Calu3 (cell line): Measurements from ENCODE around the gene NR1H2. TPM values are rescaled to one million over a fixed set of nuclear protein-coding genes. Genes with fewer than 3 reads are reported as not detected.

ENCODE experiments used
- BruUV-seq: library from RNA; stranded (reverse); fragments of 400-500 nt; replicated peaks from 2 replicates; lab custom pipeline; 2021; lab: Mats Ljungman, UMichigan
- CTCF ChIA-PET: fragments of 300-600 bp; sonication (Branson Sonifier 250); formaldehyde crosslinking; loops from one replicate; lab custom pipeline; 2022; ENCODE audit warnings: antibody characterized with exemption; lab: Charles Lee
- DNase-seq: peaks from one replicate; pipeline ENCODE4 v3.0.0; 2022
- H3K27ac Mint-ChIP-seq: one replicate; pipeline ENCODE4 v1.8.0; 2022; ENCODE audit warnings: mixed read lengths; ENCODE audit not compliant: unreplicated experiment
- H3K27me3 Mint-ChIP-seq: one replicate; pipeline ENCODE4 v1.8.0; 2022; ENCODE audit warnings: mixed read lengths; ENCODE audit not compliant: unreplicated experiment
- H3K36me3 Mint-ChIP-seq: one replicate; pipeline ENCODE4 v1.8.0; 2022; ENCODE audit warnings: mild to moderate bottlenecking, moderate library complexity, mixed read lengths; ENCODE audit not compliant: insufficient read depth, unreplicated experiment
- H3K4me1 Mint-ChIP-seq: one replicate; pipeline ENCODE4 v1.8.0; 2022; ENCODE audit warnings: mild to moderate bottlenecking, low read depth, mixed read lengths; ENCODE audit not compliant: unreplicated experiment
- H3K4me3 Mint-ChIP-seq: one replicate; pipeline ENCODE4 v1.8.0; 2022; ENCODE audit warnings: mild to moderate bottlenecking, low read depth, moderate library complexity, mixed read lengths; ENCODE audit not compliant: unreplicated experiment
- H3K9me3 Mint-ChIP-seq: one replicate; pipeline ENCODE4 v1.8.0; 2022; ENCODE audit warnings: low read depth, mixed read lengths; ENCODE audit not compliant: unreplicated experiment
- CTCF ChIP-seq: fragments of 200-600 bp; IDR thresholded peaks from one replicate; pipeline ENCODE4 v1.8.0; 2022; ENCODE audit warnings: antibody characterized with exemption; ENCODE audit not compliant: unreplicated experiment
- intact Hi-C: fragments of 100-400 bp; cut with micrococcal nuclease; formaldehyde crosslinking; loops from one replicate; pipeline ENCODE4 v1.10.0; 2022; ENCODE audit not compliant: unreplicated experiment
- total RNA-seq: library from RNA; stranded (reverse); gene quantifications from 2 replicates; pipeline ENCODE4 v1.2.3, GENCODE V29; 2022

Gene NR1H2
- total RNA-seq, 1 experiment from 2014 or later: 77.5 TPM

GRCh38 chr19:50413096-50413495 lies 36.8 kb downstream of the NR1H2 start:
- BruUV-seq: no TSS peak
- CTCF ChIA-PET: no interaction called here
- intact Hi-C loops: no loop called here
- H3K9me3 Mint-ChIP-seq: no peaks in the 10 kb centered on the region
- no peaks in the 10 kb centered on the region for H3K27me3 Mint-ChIP-seq
- no peak overlapping the region for H3K27ac Mint-ChIP-seq
- peaks cover 8% of the 10 kb centered on the region for H3K36me3 Mint-ChIP-seq
- H3K4me3 Mint-ChIP-seq: no peak overlapping the region
- no peak for TF ChIP-seq CTCF
- no peak for DNase-seq
- H3K4me1 Mint-ChIP-seq: no peaks in the 10 kb centered on the region

GRCh38 chr19:50413531-50413930 lies 37.3 kb downstream of the NR1H2 start:
- no peak overlapping the region for H3K4me3 Mint-ChIP-seq
- CTCF ChIA-PET: no interaction called here
- no peak for DNase-seq
- H3K9me3 Mint-ChIP-seq: no peaks in the 10 kb centered on the region
- no TSS peak for BruUV-seq
- no peaks in the 10 kb centered on the region for H3K27me3 Mint-ChIP-seq
- peaks cover 8% of the 10 kb centered on the region for H3K36me3 Mint-ChIP-seq
- no peak overlapping the region for H3K27ac Mint-ChIP-seq
- intact Hi-C loops: no loop called here
- no peaks in the 10 kb centered on the region for H3K4me1 Mint-ChIP-seq
- TF ChIP-seq CTCF: no peak

GRCh38 chr19:50414864-50415660 lies 38.8 kb downstream of the NR1H2 start:
- BruUV-seq: no TSS peak
- DNase-seq: peak; percentile 45
- Mint-ChIP-seq H3K9me3 (no peaks in the 10 kb centered on the region), H3K27me3 (peaks cover 8% of the 10 kb centered on the region), H3K4me1 (no peaks in the 10 kb centered on the region), H3K36me3 (peaks cover 8% of the 10 kb centered on the region), H3K4me3 (no peak overlapping the region), H3K27ac (no peak overlapping the region)
- intact Hi-C loops: no loop called here
- CTCF ChIA-PET: interaction anchor here (1.1 kb wide), 1 partner anchor 16 kb away, joined by 3 read pairs; no protein-coding TSS in a partner anchor
- peak; percentile 86 for TF ChIP-seq CTCF

DNA sequence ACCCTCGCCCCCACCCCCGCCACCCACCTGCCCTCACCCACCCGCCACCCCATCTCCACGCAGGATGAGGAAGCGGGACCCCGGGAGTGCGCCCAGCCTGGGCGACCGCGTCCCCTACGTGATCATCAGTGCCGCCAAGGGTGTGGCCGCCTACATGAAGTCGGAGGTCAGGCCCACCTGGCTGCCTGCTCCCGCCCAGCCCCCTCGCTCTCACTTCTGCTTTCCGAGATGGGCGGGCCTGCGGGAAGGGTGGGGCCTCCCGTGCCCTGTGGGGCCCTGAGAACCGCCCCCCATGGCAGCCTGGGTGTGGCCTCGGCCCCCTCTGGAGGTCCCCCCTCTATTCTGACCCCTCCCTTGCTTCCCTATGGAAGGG lies 39.4 kb downstream of the NR1H2 start:
- no peak for DNase-seq
- intact Hi-C loops: no loop called here
- TF ChIP-seq CTCF: no peak
- no peaks in the 10 kb centered on the region for H3K9me3 Mint-ChIP-seq
- peaks cover 8% of the 10 kb centered on the region for H3K36me3 Mint-ChIP-seq
- CTCF ChIA-PET: interaction anchor here (1.1 kb wide), 1 partner anchor 16 kb away, joined by 3 read pairs; no protein-coding TSS in a partner anchor
- H3K27ac Mint-ChIP-seq: no peak overlapping the region
- H3K4me1 Mint-ChIP-seq: no peaks in the 10 kb centered on the region
- no TSS peak for BruUV-seq
- peaks cover 13% of the 10 kb centered on the region for H3K27me3 Mint-ChIP-seq
- no peak overlapping the region for H3K4me3 Mint-ChIP-seq
